GM12874 (cell line): Measurements from ENCODE around the gene MSL1.

Experiments
- TF ChIP-seq, protein P1 (sequence below): IDR thresholded peaks from 2 replicates; pipeline ENCODE4 v1.5.1; 2011; ENCODE audit warnings: low read depth, mild to moderate bottlenecking, control low read depth, low read length, moderate library complexity; ENCODE audit not compliant: insufficient read depth

MSL1 gene

DNA sequence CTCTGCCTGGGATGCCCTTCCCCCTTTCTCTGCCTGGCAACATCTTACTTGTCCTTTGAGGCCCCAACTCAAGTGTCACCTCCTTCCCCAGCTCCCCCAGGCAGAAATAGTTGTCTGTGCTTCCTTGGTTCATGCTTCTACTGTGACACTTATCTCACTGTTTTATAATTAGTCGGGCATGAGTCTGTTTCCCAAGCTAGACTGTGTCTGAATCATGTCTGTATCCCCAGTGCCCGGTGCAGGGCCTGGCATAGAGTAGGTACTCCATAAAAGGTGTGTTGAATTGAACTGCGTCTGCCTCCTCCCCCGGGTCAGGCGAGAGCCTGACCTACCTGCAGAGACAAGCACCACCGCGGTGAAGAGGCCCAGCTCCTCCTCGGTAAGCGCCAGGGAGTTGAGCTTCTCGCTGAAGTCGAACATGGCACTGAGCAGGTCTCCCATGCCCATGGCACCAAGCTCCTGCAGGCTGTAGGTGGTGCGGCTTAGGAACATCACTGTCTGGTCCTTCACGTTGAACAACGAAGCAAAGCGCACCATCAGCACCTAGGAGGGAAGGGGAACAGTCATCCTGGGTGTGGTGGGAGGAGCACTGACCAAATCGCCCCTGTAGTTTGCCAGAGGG, 28.1 kb upstream of the MSL1 start:
- TF ChIP-seq, protein P1, sequence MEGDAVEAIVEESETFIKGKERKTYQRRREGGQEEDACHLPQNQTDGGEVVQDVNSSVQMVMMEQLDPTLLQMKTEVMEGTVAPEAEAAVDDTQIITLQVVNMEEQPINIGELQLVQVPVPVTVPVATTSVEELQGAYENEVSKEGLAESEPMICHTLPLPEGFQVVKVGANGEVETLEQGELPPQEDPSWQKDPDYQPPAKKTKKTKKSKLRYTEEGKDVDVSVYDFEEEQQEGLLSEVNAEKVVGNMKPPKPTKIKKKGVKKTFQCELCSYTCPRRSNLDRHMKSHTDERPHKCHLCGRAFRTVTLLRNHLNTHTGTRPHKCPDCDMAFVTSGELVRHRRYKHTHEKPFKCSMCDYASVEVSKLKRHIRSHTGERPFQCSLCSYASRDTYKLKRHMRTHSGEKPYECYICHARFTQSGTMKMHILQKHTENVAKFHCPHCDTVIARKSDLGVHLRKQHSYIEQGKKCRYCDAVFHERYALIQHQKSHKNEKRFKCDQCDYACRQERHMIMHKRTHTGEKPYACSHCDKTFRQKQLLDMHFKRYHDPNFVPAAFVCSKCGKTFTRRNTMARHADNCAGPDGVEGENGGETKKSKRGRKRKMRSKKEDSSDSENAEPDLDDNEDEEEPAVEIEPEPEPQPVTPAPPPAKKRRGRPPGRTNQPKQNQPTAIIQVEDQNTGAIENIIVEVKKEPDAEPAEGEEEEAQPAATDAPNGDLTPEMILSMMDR: no peak

GRCh38 chr17:40094874-40095273, 26.9 kb upstream of the MSL1 start:
- TF ChIP-seq, protein P1: no peak

DNA sequence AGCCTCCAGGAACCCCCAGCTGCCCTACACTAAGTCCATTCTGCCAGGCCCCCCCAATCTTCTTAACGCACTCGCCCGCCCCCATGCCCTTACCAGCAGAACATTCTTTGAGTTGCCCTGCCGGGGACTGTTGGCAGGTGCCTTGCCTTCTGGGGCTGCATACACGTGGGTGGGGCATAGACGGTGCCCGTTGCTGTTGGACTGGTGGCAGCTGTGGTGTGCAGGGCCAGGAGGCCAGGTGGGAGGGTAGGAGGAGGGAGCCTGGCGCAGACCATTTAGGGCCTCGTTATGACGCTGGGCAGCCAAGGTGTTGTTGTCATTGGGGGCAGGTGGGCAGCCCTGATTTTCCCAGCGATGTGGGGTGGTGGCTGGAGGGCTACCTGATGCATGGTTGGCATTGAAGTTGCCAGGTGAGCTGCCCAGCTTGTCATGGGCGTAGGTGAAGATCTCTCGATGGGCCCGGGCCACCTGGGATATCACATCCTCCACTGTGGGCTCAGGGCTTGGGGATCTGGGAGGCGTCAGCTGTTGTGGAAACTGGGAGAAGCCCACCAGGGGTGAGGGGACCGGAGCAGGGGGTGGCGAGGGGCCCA, 26.3 kb upstream of the MSL1 start:
- TF ChIP-seq, protein P1: no peak

DNA sequence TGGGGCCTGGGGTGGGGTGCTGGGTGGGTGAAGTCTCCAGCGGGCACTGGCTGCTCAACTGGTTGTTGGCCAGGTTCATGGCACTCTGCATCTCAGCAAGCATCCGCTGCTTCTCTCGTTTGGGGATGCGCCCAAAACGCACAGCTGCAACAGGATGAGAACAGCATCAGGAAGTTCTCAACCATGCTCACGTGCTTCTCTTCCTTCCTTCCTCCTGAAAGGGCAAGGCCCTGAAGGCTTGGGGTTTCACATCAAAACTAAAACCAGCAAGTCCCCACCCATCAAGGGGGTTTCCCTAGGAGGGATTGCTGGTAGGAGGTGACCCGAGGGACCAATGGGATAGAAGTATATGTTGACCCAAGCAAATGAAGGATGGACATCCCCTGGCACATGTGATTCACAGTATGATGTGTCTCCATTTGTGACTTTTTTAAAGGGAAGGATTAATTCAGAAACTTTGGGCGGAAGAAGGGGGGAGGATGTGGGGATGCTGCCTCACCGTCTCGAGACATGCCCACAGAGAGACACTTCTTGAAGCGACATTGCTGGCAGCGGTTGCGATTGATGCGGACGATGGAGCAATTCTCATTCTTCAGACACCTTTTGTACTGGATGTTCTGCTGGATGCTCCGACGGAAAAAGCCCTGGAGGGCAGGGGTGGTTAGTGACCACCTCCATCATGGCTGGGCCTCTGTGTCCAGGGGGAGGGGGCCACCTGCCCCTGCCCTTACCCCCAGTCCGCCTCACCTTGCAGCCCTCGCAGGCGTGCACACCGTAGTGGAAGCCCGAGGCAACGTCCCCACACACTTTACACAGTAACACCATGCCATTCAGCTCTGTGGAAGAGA, 25.6 kb upstream of the MSL1 start:
- TF ChIP-seq, protein P1: no peak

- TF ChIP-seq, protein P1: no peak
Observed at GRCh38 chr17:40097087-40097486, 24.7 kb upstream of the MSL1 start.

- TF ChIP-seq, protein P1: no peak
Observed at GRCh38 chr17:40097931-40098845, 23.6 kb upstream of the MSL1 start.
